Breast epithelium (tissue), 4 donors: ENCODE results near the gene VMP1. TPM values are rescaled to one million over a fixed set of nuclear protein-coding genes. Genes with fewer than 3 reads are reported as not detected.

Experiments
- DNase-seq, 2 donors: peaks; one replicate each; pipeline ENCODE4 v3.0.0-alpha.2; 2019; ENCODE audit warnings: low spot score in 2 of 2
- H3K27ac ChIP-seq, 2 donors: fragments of 200-600 bp; sonication (generic) in 1 of 2; one replicate each; pipeline ENCODE4 v1.5.1; 2016 to 2019; ENCODE audit warnings: mild to moderate bottlenecking in 1 of 2
- H3K27me3 ChIP-seq, 2 donors: fragments of 200-600 bp; sonication (generic) in 1 of 2; one replicate each; pipeline versions ENCODE4 v1.5.1 to v1.6.0; 2017 to 2019; ENCODE audit warnings: control low read depth in 1 of 2, mild to moderate bottlenecking in 1 of 2
- H3K36me3 ChIP-seq: fragments of 200-600 bp; one replicate; pipeline ENCODE4 v1.5.1; 2019
- H3K4me1 ChIP-seq, 2 donors: fragments of 200-600 bp; sonication (generic); one replicate each; pipeline ENCODE4 v1.5.1; 2016 to 2019; ENCODE audit warnings: control low read depth in 1 of 2
- H3K4me3 ChIP-seq, 3 donors: fragments of 200-600 bp; sonication (generic); 1 replicate in 2 of 3; 2 replicates in 1 of 3; pipeline ENCODE4 v1.5.1; 2016 to 2019; ENCODE audit warnings: mild to moderate bottlenecking in 3 of 3, moderate library complexity in 2 of 3
- H3K9me3 ChIP-seq, 2 donors: fragments of 200-600 bp; sonication (generic) in 1 of 2; one replicate each; pipeline ENCODE4 v1.5.1; 2016 to 2019; ENCODE audit warnings: control low read depth in 1 of 2
- CTCF ChIP-seq, 3 donors: fragments of 450-650 bp; IDR thresholded peaks; one replicate each; pipeline ENCODE4 v1.5.1; 2016 to 2017; ENCODE audit warnings: antibody characterized with exemption in 3 of 3, mild to moderate bottlenecking in 3 of 3, moderate library complexity in 3 of 3
- POLR2A ChIP-seq: fragments of 450-650 bp; IDR thresholded peaks from one replicate; pipeline ENCODE4 v1.6.1; 2016; ENCODE audit warnings: antibody characterized with exemption, mild to moderate bottlenecking, moderate library complexity
- POLR2AphosphoS5 ChIP-seq, 3 donors: sonication (generic); formaldehyde crosslinking; IDR thresholded peaks; one replicate each; pipeline ENCODE4 v1.6.1; 2017; ENCODE audit warnings: antibody characterized with exemption in 3 of 3
- intact Hi-C: fragments of 100-400 bp; cut with DNase I; formaldehyde crosslinking; loops from one replicate; pipeline ENCODE4 v1.15.1; 2023; ENCODE audit warnings: low total_unique reads
- total RNA-seq, 3 donors: library from RNA; depleted of rRNA; stranded (reverse); fragments of >200 nt; gene quantifications; one replicate each; pipeline ENCODE4 v1.1.0, GENCODE V29; 2016

The VMP1 gene
- total RNA-seq, 3 donors from 2014 or later: 142 to 636 (median 489) TPM

- H3K4me1 ChIP-seq: peaks cover 0 to under 1% of the 10 kb centered on the region in 2 donors
- no peaks in the 10 kb centered on the region for H3K27me3 ChIP-seq
- no peak for DNase-seq
- intact Hi-C loops: no loop called here
- H3K4me3 ChIP-seq: no peak overlapping the region
- no peaks in the 10 kb centered on the region for H3K9me3 ChIP-seq
- no peak overlapping the region for H3K27ac ChIP-seq
- no peaks in the 10 kb centered on the region for H3K36me3 ChIP-seq
- TF ChIP-seq POLR2AphosphoS5 (IDR thresholded peaks at IDR 0.05): no peak
- TF ChIP-seq CTCF (IDR thresholded peaks at IDR 0.05): no peak
- no peak for TF ChIP-seq POLR2A
Observed at GRCh38 chr17:59714255-59714654, 6.8 kb downstream of the VMP1 start.

- Histone ChIP-seq H3K4me1 (no peaks in the 10 kb centered on the region), H3K9me3 (no peaks in the 10 kb centered on the region), H3K27me3 (no peaks in the 10 kb centered on the region), H3K27ac (no peak overlapping the region), H3K36me3 (no peaks in the 10 kb centered on the region), H3K4me3 (no peak overlapping the region)
- DNase-seq: no peak
- no peak for TF ChIP-seq POLR2A
- no peak for TF ChIP-seq CTCF (IDR thresholded peaks at IDR 0.05)
- TF ChIP-seq POLR2AphosphoS5 (IDR thresholded peaks at IDR 0.05): no peak
- intact Hi-C loops: no loop called here
Observed at GRCh38 chr17:59716427-59716826, 9.0 kb downstream of the VMP1 start.

GRCh38 chr17:59719526-59719925, 12.1 kb downstream of the VMP1 start:
- Histone ChIP-seq H3K9me3 (no peaks in the 10 kb centered on the region), H3K4me3 (no peak overlapping the region), H3K36me3 (no peaks in the 10 kb centered on the region), H3K27ac (no peak overlapping the region), H3K4me1 (no peaks in the 10 kb centered on the region), H3K27me3 (no peaks in the 10 kb centered on the region)
- intact Hi-C loops: no loop called here
- DNase-seq: no peak
- TF ChIP-seq POLR2AphosphoS5 (IDR thresholded peaks at IDR 0.05): no peak
- TF ChIP-seq CTCF (IDR thresholded peaks at IDR 0.05): no peak
- no peak for TF ChIP-seq POLR2A

- intact Hi-C loops: no loop called here
- TF ChIP-seq CTCF (IDR thresholded peaks at IDR 0.05): no peak
- no peak for TF ChIP-seq POLR2A
- TF ChIP-seq POLR2AphosphoS5 (IDR thresholded peaks at IDR 0.05): no peak
- Histone ChIP-seq H3K4me3 (no peak overlapping the region), H3K27me3 (no peaks in the 10 kb centered on the region), H3K9me3 (no peaks in the 10 kb centered on the region), H3K36me3 (no peaks in the 10 kb centered on the region), H3K4me1 (peaks cover 0 to 2% of the 10 kb centered on the region in 2 donors), H3K27ac (peak overlapping the region in 1 of 2 donors; percentile 70)
- DNase-seq: no peak
Observed at GRCh38 chr17:59722623-59723022, 15.2 kb downstream of the VMP1 start.

- no peak for DNase-seq
- Histone ChIP-seq H3K9me3 (no peaks in the 10 kb centered on the region), H3K27me3 (no peaks in the 10 kb centered on the region), H3K27ac (peak overlapping the region; percentile 25 to 70), H3K4me1 (peaks cover 0 to 2% of the 10 kb centered on the region in 2 donors), H3K36me3 (no peaks in the 10 kb centered on the region), H3K4me3 (no peak overlapping the region)
- TF ChIP-seq POLR2A (no peak), POLR2AphosphoS5 (IDR thresholded peaks at IDR 0.05) (no peak), CTCF (IDR thresholded peaks at IDR 0.05) (no peak)
- intact Hi-C loops: no loop called here
Observed at GRCh38 chr17:59723041-59723440, 15.6 kb downstream of the VMP1 start.
